ENCODE results near the gene TEDDM1.

DNA sequence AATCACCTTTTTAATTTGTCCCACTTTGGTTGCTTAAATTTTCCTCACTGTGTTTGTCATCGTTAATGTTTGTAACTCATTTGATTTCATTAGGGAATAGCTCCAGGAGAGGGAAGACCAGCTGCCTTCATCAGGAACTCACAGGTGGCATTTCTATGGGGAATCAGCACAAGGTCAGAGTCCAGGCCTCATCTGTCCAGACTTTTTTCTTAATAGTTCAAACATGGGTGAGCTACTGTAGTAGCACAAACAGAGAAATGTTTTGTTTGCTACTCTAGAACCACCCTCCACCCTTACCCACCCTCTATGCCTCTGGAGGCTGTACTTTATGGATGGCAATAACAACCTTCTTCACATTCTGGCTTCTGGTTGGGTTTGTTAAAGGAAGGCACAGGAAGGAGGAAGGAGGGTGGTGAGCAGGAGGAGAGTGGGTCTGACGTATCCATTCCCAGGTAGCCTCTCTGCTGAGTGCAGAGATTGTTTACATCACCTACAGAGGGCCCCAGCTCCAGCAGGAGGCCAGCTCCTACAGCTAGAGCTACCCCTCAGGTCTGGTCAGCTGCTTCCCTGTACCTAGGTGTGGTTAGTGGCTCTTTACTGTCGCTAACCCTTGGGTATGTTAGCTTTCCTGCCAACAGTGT, 8.1 kb upstream of the TEDDM1 start:
- no peak for TF ChIP-seq TAF1 (IDR thresholded peaks at IDR 0.05; ENCODE audit: low read depth)
- TF ChIP-seq, protein P1, sequence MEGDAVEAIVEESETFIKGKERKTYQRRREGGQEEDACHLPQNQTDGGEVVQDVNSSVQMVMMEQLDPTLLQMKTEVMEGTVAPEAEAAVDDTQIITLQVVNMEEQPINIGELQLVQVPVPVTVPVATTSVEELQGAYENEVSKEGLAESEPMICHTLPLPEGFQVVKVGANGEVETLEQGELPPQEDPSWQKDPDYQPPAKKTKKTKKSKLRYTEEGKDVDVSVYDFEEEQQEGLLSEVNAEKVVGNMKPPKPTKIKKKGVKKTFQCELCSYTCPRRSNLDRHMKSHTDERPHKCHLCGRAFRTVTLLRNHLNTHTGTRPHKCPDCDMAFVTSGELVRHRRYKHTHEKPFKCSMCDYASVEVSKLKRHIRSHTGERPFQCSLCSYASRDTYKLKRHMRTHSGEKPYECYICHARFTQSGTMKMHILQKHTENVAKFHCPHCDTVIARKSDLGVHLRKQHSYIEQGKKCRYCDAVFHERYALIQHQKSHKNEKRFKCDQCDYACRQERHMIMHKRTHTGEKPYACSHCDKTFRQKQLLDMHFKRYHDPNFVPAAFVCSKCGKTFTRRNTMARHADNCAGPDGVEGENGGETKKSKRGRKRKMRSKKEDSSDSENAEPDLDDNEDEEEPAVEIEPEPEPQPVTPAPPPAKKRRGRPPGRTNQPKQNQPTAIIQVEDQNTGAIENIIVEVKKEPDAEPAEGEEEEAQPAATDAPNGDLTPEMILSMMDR (IDR thresholded peaks at IDR 0.05; ENCODE audit: poor library complexity, severe bottlenecking) = no peak
